RWPE1 (cell line): ENCODE results near the gene NEMP2.

Experiments
- CTCF ChIA-PET: fragments of 350-600 bp; sonication (Branson Sonifier 250); formaldehyde crosslinking; extraction: SDS; loops from one replicate; lab custom pipeline; 2021; lab: Yijun Ruan, JAX
- POLR2A ChIA-PET: fragments of 400-600 bp; formaldehyde crosslinking; extraction: SDS; loops from one replicate; lab custom pipeline; 2020; ENCODE audit warnings: antibody characterized with exemption; ENCODE audit not compliant: low non-redundant PET; lab: Yijun Ruan, JAX
- DNase-seq: peaks from one replicate; pipeline ENCODE4 v3.0.0; 2012; ENCODE audit warnings: low spot score
- H3K27ac ChIP-seq: fragments of 450-650 bp; 2 replicates; pipeline ENCODE4 v1.5.1; 2017
- CTCF ChIP-seq: fragments of 450-650 bp; conservative IDR thresholded peaks from 2 replicates; pipeline ENCODE4 v1.5.1; 2017; ENCODE audit warnings: low read depth, mild to moderate bottlenecking

The NEMP2 gene

GRCh38 chr2:190493095-190493494 lies 41.4 kb downstream of the NEMP2 start:
- no peak for TF ChIP-seq CTCF

GRCh38 chr2:190490502-190490901 lies 44.0 kb downstream of the NEMP2 start:
- TF ChIP-seq CTCF = no peak
- no peak for DNase-seq
- H3K27ac ChIP-seq = no peak overlapping the region
- CTCF ChIA-PET = interaction anchor here (0.5 to 0.7 kb wide), 2 partner anchors 107 to 136 kb away, joined by 3 to 5 read pairs; no protein-coding TSS in a partner anchor
- POLR2A ChIA-PET = no interaction called here

More at GRCh38 chr2:190493095-190493494, 41.4 kb downstream of the NEMP2 start:
- no peak overlapping the region for H3K27ac ChIP-seq
- POLR2A ChIA-PET = no interaction called here
- CTCF ChIA-PET = no interaction called here
- DNase-seq = no peak

GRCh38 chr2:190489475-190489874 lies 45.0 kb downstream of the NEMP2 start:
- no peak for DNase-seq
- ChIA-PET POLR2A (no interaction called here), CTCF (no interaction called here)
- TF ChIP-seq CTCF = no peak
- no peak overlapping the region for H3K27ac ChIP-seq

- TF ChIP-seq CTCF = no peak
- ChIA-PET POLR2A (no interaction called here), CTCF (interaction anchor here (0.5 kb wide), 1 partner anchor 83 kb away, joined by 3 read pairs; no protein-coding TSS in a partner anchor)
- no peak overlapping the region for H3K27ac ChIP-seq
- DNase-seq = no peak
These were observed 45.8 kb downstream of the NEMP2 start for GRCh38 chr2:190488516-190489233.

- no peak overlapping the region for H3K27ac ChIP-seq
- no peak for TF ChIP-seq CTCF
- no peak for DNase-seq
- CTCF ChIA-PET = no interaction called here
- POLR2A ChIA-PET = no interaction called here
These were observed 48.4 kb downstream of the NEMP2 start for GRCh38 chr2:190486037-190486623.

- TF ChIP-seq CTCF = no peak
- H3K27ac ChIP-seq = no peak overlapping the region
- no peak for DNase-seq
- ChIA-PET CTCF (interaction anchor here (0.5 to 0.7 kb wide), 2 partner anchors 82 to 1134 kb away, joined by 3 read pairs; no protein-coding TSS in a partner anchor), POLR2A (no interaction called here)
These were observed 52.1 kb downstream of the NEMP2 start for GRCh38 chr2:190482451-190482850.
